ENCODE data around the gene CLSTN2. TPM values are rescaled to one million over a fixed set of nuclear protein-coding genes. Genes with fewer than 3 reads are reported as not detected.

CLSTN2 gene
- polyA plus RNA-seq, 1 experiment = 0.04 TPM

DNA sequence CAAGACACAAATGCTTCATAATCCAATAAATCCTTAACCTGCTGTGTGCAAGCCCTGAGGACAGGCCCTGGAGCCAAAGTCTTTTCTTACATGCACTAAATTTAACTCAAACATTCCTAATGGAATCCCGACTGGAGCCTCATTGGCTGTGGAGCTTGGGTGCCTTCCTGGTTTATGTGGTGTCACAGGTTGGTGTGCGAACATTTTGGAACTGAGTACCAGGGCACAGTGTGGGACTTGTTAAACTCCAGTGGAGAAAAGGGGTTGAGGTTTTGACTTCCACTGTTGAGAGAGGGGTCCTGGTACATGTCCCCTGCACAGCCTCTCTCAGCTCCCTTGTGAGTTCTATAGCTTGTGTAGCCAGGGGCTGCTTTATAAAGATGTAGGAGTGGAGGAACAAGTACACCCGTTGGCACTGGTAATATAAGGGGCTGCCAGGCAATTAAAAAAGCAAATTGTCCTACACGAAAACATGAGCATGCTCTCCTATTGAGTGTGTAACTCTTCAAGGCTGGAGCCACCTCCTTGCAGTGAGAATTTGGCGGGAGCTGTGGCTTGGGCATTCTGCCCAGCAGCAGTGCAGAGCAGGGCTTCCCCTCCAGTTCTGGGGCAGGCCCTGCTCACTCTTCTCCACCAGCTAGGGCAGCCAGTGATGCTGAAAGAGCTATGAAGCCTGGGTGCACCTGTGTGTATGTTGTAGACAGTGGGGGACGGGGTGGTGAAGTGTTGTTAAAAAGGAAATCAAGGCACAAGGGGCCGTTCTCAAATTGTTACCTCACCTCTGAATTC, 218.1 kb downstream of the CLSTN2 start:
- Histone ChIP-seq H3K27me3 (ENCODE audit: control insufficient read depth, insufficient read depth, low read length) (no peaks in the 10 kb centered on the region), H3K27ac (ENCODE audit: low read depth, low read length) (no peak overlapping the region), H3K4me3 (ENCODE audit: low read depth, low read length) (no peak overlapping the region), H3K9me3 (ENCODE audit: control insufficient read depth, insufficient read depth, low read length) (no peaks in the 10 kb centered on the region)
- DNase-seq (ENCODE audit: low read depth, low spot score) = no peak
- ChIA-PET CTCF (no interaction called here), POLR2A (no interaction called here)
- TF ChIP-seq, protein P1, sequence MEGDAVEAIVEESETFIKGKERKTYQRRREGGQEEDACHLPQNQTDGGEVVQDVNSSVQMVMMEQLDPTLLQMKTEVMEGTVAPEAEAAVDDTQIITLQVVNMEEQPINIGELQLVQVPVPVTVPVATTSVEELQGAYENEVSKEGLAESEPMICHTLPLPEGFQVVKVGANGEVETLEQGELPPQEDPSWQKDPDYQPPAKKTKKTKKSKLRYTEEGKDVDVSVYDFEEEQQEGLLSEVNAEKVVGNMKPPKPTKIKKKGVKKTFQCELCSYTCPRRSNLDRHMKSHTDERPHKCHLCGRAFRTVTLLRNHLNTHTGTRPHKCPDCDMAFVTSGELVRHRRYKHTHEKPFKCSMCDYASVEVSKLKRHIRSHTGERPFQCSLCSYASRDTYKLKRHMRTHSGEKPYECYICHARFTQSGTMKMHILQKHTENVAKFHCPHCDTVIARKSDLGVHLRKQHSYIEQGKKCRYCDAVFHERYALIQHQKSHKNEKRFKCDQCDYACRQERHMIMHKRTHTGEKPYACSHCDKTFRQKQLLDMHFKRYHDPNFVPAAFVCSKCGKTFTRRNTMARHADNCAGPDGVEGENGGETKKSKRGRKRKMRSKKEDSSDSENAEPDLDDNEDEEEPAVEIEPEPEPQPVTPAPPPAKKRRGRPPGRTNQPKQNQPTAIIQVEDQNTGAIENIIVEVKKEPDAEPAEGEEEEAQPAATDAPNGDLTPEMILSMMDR (IDR thresholded peaks at IDR 0.05; ENCODE audit: low read depth, low read length) = no peak

DNA sequence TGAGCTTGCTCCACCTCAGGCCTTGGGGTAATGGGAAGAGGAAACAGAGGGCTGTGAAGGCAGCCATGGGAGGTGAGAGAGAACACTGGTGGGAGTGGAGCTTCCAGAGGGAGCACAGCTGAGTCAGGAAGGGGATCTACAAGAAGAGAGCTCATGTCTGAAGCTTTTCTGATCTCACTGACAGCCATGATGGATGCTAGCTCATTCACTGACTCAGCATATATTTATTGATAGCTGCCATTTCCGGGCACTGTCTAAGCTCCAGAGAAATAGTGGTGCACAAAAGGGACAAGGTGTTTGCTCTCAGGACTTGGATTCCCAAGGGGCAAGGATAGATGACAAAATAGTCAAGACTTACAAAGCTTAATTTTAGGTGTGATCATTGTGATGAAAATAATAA, 218.8 kb downstream of the CLSTN2 start:
- ChIA-PET CTCF (no interaction called here), POLR2A (no interaction called here)
- Histone ChIP-seq H3K27me3 (ENCODE audit: control insufficient read depth, insufficient read depth, low read length) (no peaks in the 10 kb centered on the region), H3K27ac (ENCODE audit: low read depth, low read length) (no peak overlapping the region), H3K9me3 (ENCODE audit: control insufficient read depth, insufficient read depth, low read length) (no peaks in the 10 kb centered on the region), H3K4me3 (ENCODE audit: low read depth, low read length) (no peak overlapping the region)
- TF ChIP-seq, protein P1 (IDR thresholded peaks at IDR 0.05; ENCODE audit: low read depth, low read length) = no peak
- no peak for DNase-seq (ENCODE audit: low read depth, low spot score)

DNA sequence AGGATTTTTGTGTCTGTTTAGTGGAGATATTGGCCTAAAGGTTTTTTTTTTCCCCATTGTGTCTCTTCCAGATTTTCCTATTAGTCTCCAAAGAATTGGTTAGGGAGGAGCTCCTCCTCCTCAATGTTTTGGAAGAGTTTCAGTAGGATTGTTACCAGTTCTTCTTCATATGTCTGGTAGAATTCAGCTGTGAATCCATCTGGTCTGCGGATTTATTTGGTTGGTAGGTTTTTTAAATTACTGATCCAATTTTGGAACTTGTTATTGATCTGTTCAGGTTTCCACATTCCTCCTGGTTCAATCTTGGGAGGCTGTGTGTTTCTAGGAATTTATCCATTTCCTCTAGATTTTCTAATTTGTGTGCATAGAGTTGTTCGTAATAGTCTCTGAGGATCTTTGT, 222.2 kb downstream of the CLSTN2 start:
- no peak overlapping the region for H3K4me3 ChIP-seq (ENCODE audit: low read depth, low read length)
- DNase-seq (ENCODE audit: low read depth, low spot score) = no peak
- no peaks in the 10 kb centered on the region for H3K27me3 ChIP-seq (ENCODE audit: control insufficient read depth, insufficient read depth, low read length)
- H3K27ac ChIP-seq (ENCODE audit: low read depth, low read length) = no peak overlapping the region
- POLR2A ChIA-PET = no interaction called here
- TF ChIP-seq, protein P1 (IDR thresholded peaks at IDR 0.05; ENCODE audit: low read depth, low read length) = no peak
- H3K9me3 ChIP-seq (ENCODE audit: control insufficient read depth, insufficient read depth, low read length) = no peaks in the 10 kb centered on the region
- CTCF ChIA-PET = no interaction called here

DNA sequence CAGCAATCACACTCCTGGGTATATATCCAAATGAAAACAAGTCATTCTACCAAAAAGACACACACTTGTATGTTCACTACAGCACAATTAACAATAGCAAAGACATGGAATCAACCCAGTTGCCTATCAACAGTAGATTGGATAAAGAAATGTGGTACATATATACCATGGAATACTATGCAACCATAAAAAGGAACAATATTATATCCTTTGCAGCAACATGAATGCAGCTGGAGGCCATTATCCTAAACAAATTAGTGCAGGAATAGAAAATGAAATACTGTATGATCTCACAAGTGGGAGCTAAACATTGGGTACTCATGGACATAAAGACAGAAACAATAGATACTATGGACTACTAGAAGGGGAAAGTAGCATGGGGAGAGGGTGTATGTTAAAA, 224.7 kb downstream of the CLSTN2 start:
- POLR2A ChIA-PET = no interaction called here
- no peaks in the 10 kb centered on the region for H3K27me3 ChIP-seq (ENCODE audit: control insufficient read depth, insufficient read depth, low read length)
- H3K4me3 ChIP-seq (ENCODE audit: low read depth, low read length) = no peak overlapping the region
- H3K9me3 ChIP-seq (ENCODE audit: control insufficient read depth, insufficient read depth, low read length) = no peaks in the 10 kb centered on the region
- DNase-seq (ENCODE audit: low read depth, low spot score) = no peak
- TF ChIP-seq, protein P1 (IDR thresholded peaks at IDR 0.05; ENCODE audit: low read depth, low read length) = no peak
- H3K27ac ChIP-seq (ENCODE audit: low read depth, low read length) = no peak overlapping the region
- CTCF ChIA-PET = no interaction called here

DNA sequence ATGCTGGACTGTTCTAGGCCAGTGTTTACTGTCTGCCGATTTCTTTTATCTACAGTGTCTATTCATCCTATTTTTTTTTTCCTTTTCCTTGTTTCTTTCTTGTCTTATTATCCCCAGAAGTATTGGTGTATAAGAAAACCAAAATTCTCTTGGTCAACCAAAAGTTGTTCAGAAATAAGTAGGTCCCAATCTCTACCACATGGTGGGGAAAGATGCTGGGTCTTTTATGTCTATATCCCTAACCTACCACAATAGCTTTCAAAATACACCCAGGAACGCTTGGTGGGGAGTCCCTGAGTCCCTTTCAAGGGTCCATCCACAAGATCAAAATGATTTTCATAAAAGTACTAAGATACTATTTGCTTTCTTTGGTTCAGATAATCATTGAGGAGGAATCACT, 225.6 kb downstream of the CLSTN2 start:
- no peak overlapping the region for H3K4me3 ChIP-seq (ENCODE audit: low read depth, low read length)
- H3K9me3 ChIP-seq (ENCODE audit: control insufficient read depth, insufficient read depth, low read length) = no peaks in the 10 kb centered on the region
- no peak overlapping the region for H3K27ac ChIP-seq (ENCODE audit: low read depth, low read length)
- ChIA-PET CTCF (no interaction called here), POLR2A (no interaction called here)
- H3K27me3 ChIP-seq (ENCODE audit: control insufficient read depth, insufficient read depth, low read length) = no peaks in the 10 kb centered on the region
- TF ChIP-seq, protein P1 (IDR thresholded peaks at IDR 0.05; ENCODE audit: low read depth, low read length) = no peak
- no peak for DNase-seq (ENCODE audit: low read depth, low spot score)
